Chondrocyte (in vitro differentiated cells): ENCODE results near the gene ANKRD11. TPM values are rescaled to one million over a fixed set of nuclear protein-coding genes. Genes with fewer than 3 reads are reported as not detected.
"Not testable (repeated sequence)": the region's sequence is repeated elsewhere in the genome, so short reads cannot be mapped to it uniquely, and the experiment has no call there.

Source experiments
- DNase-seq: peaks from one replicate; pipeline ENCODE4 v3.0.0; 2021; ENCODE audit warnings: mixed read lengths, low spot score
- H3K27ac Mint-ChIP-seq: one replicate; pipeline ENCODE4 v1.8.0; 2021; ENCODE audit warnings: mild to moderate bottlenecking, moderate library complexity, mixed read lengths; ENCODE audit not compliant: unreplicated experiment
- H3K27me3 Mint-ChIP-seq: 2 replicates; pipeline ENCODE4 v1.8.0; 2021; ENCODE audit warnings: low read depth, mixed read lengths
- H3K36me3 Mint-ChIP-seq: 2 replicates; pipeline ENCODE4 v1.8.0; 2021; ENCODE audit warnings: low read depth, mixed read lengths
- H3K4me1 Mint-ChIP-seq: 2 replicates; pipeline ENCODE4 v1.8.0; 2021; ENCODE audit warnings: low read depth, mild to moderate bottlenecking, mixed read lengths
- H3K4me3 Mint-ChIP-seq: one replicate; pipeline ENCODE4 v1.8.0; 2021; ENCODE audit warnings: mild to moderate bottlenecking, moderate library complexity, mixed read lengths; ENCODE audit not compliant: unreplicated experiment
- H3K9me3 Mint-ChIP-seq: 2 replicates; pipeline ENCODE4 v1.8.0; 2021; ENCODE audit warnings: low read depth, mixed read lengths
- CTCF ChIP-seq: fragments of 200-600 bp; sonication (generic); IDR thresholded peaks from 2 replicates; pipeline ENCODE4 v1.5.0; 2021; ENCODE audit warnings: antibody characterized with exemption, mild to moderate bottlenecking, moderate library complexity
- total RNA-seq: library from RNA; stranded (reverse); gene quantifications from 3 replicates; pipeline ENCODE4 v1.2.1, GENCODE V29; 2021

Gene ANKRD11
- total RNA-seq, 1 donor from 2014 or later, result 180 TPM

- no peaks in the 10 kb centered on the region for H3K36me3 Mint-ChIP-seq
- no peaks in the 10 kb centered on the region for H3K9me3 Mint-ChIP-seq
- no peaks in the 10 kb centered on the region for H3K27me3 Mint-ChIP-seq
- peak overlapping the region; percentile 51 for H3K27ac Mint-ChIP-seq
- no peak for TF ChIP-seq CTCF
- no peak for DNase-seq
- peaks cover 42% of the 10 kb centered on the region for H3K4me1 Mint-ChIP-seq
- H3K4me3 Mint-ChIP-seq, result no peak overlapping the region
These were observed 55.9 kb downstream of the ANKRD11 start for GRCh38 chr16:89434490-89434889.

- not testable (repeated sequence) for H3K27ac Mint-ChIP-seq, H3K36me3 Mint-ChIP-seq, H3K9me3 Mint-ChIP-seq, H3K27me3 Mint-ChIP-seq, DNase-seq, H3K4me3 Mint-ChIP-seq
- peaks cover 31% of the 10 kb centered on the region for H3K4me1 Mint-ChIP-seq
These were observed 56.9 kb downstream of the ANKRD11 start for GRCh38 chr16:89433363-89433984.

- no peak for DNase-seq
- no peak for TF ChIP-seq CTCF
- no peaks in the 10 kb centered on the region for H3K36me3 Mint-ChIP-seq
These were observed 58.7 kb downstream of the ANKRD11 start for GRCh38 chr16:89431630-89432029.

DNA sequence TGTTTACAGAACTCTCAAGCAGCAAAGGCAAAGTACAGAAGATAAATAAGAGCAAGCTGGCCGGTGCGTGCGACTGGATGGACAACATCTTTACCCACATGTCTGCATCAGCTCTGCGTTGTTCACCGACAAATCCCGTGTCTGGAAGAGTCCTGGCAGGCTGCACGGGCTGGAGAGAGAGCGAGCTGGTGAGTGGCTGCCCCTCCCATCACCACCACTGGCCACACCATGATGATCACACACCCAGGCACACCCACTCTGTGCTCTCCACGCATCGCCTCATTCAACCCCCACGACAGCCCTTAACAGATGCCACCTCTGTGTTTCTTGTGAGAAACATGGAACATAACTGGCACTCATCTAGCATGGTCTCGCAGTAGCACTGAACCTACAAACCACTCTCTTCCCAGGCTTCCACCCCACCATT, 59.2 kb downstream of the ANKRD11 start:
- Mint-ChIP-seq H3K9me3 (no peaks in the 10 kb centered on the region), H3K27ac (no peak overlapping the region), H3K27me3 (no peaks in the 10 kb centered on the region), H3K4me3 (no peak overlapping the region), H3K4me1 (peaks cover 30% of the 10 kb centered on the region), H3K36me3 (no peaks in the 10 kb centered on the region)
- no peak for DNase-seq
- no peak for TF ChIP-seq CTCF

More at GRCh38 chr16:89431630-89432029, 58.7 kb downstream of the ANKRD11 start:
- Mint-ChIP-seq H3K27me3 (no peaks in the 10 kb centered on the region), H3K4me3 (no peak overlapping the region), H3K4me1 (peaks cover 25% of the 10 kb centered on the region), H3K27ac (no peak overlapping the region), H3K9me3 (no peaks in the 10 kb centered on the region)

GRCh38 chr16:89430436-89431157, 59.8 kb downstream of the ANKRD11 start:
- Mint-ChIP-seq H3K36me3 (no peaks in the 10 kb centered on the region), H3K4me3 (no peak overlapping the region), H3K27me3 (no peaks in the 10 kb centered on the region), H3K9me3 (no peaks in the 10 kb centered on the region), H3K4me1 (peaks cover 31% of the 10 kb centered on the region), H3K27ac (no peak overlapping the region)
- TF ChIP-seq CTCF, result no peak
- DNase-seq, result no peak

DNA sequence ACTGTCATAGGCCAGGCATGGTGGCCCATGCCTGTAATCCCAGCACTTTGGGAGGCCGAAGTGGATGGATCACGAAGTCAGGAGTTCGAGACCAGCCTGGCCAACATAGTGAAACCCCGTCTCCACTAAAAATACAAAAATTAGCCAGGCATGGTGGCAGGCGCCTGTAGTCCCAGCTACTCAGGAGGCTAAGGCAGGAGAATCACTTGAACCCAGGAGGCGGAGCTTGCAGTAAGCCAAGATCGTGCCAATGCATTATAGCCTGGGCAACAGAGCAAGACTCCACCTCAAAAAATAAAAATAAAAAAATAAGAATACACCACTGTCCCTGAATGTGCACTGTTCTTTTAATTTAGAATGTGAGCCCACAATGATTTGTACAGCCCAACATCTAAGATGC, 61.8 kb downstream of the ANKRD11 start:
- not testable (repeated sequence) for H3K27me3 Mint-ChIP-seq, H3K4me3 Mint-ChIP-seq, H3K36me3 Mint-ChIP-seq, H3K9me3 Mint-ChIP-seq, DNase-seq, H3K27ac Mint-ChIP-seq
- peaks cover 39% of the 10 kb centered on the region for H3K4me1 Mint-ChIP-seq
